SHP77 (cell line): ENCODE data around the gene EARS2.
"Not testable (repeated sequence)": the region's sequence is repeated elsewhere in the genome, so short reads cannot be mapped to it uniquely, and the experiment has no call there.

ENCODE experiments used
- DNase-seq, 2 experiments: peaks; one replicate each; lab custom pipeline; 2025; lab: John Stamatoyannopoulos, UW

Gene EARS2

GRCh38 chr16:23556881-23557778, at the start of gene EARS2, which contains the start of gene UBFD1:
TSS of gene EARS2 (minus strand) at chr16:23557350. CDS start at chr16:23557343, 7 bp downstream.
TSS of gene UBFD1 (plus strand) at chr16:23557727. CDS start at chr16:23557743, 16 bp downstream.
- DNase-seq = peak; percentile 85 to 95

GRCh38 chr16:23597003-23597756, 40.0 kb upstream of the EARS2 start:
- peak in 1 of 2 experiments; percentile 1 for DNase-seq

GRCh38 chr16:23595951-23596720, 39.0 kb upstream of the EARS2 start, which contains the start of gene NDUFAB1:
TSS of gene NDUFAB1 (minus strand) at chr16:23596316. CDS start at chr16:23596290, 26 bp downstream.
- DNase-seq = peak; percentile 37 to 62

- DNase-seq = no peak
These were observed 38.2 kb upstream of the EARS2 start for GRCh38 chr16:23595246-23595950.

- no peak for DNase-seq
These were observed 37.0 kb upstream of the EARS2 start for GRCh38 chr16:23594186-23594585.

GRCh38 chr16:23590181-23590580, 33.0 kb upstream of the EARS2 start:
- DNase-seq = no peak

- no peak for DNase-seq
These were observed 30.6 kb upstream of the EARS2 start for GRCh38 chr16:23587726-23588125.

- DNase-seq = no peak
These were observed 27.3 kb upstream of the EARS2 start for GRCh38 chr16:23584186-23585076.

GRCh38 chr16:23583271-23583670, 26.1 kb upstream of the EARS2 start:
- not testable (repeated sequence) for DNase-seq

GRCh38 chr16:23581764-23582163, 24.6 kb upstream of the EARS2 start:
- no peak for DNase-seq

- DNase-seq = no peak
These were observed 23.2 kb upstream of the EARS2 start for GRCh38 chr16:23580391-23580790.

- no peak for DNase-seq
These were observed 22.2 kb upstream of the EARS2 start for GRCh38 chr16:23579371-23579770.

- no peak for DNase-seq
These were observed 21.1 kb upstream of the EARS2 start for GRCh38 chr16:23578101-23578830.

GRCh38 chr16:23577493-23577892, 20.3 kb upstream of the EARS2 start:
- DNase-seq = no peak

- no peak for DNase-seq
These were observed 18.7 kb upstream of the EARS2 start for GRCh38 chr16:23575834-23576233.

GRCh38 chr16:23573817-23574216, 16.7 kb upstream of the EARS2 start:
- no peak for DNase-seq

GRCh38 chr16:23572394-23572793, 15.2 kb upstream of the EARS2 start:
- DNase-seq = no peak

GRCh38 chr16:23571895-23572294, 14.7 kb upstream of the EARS2 start:
- no peak for DNase-seq

- no peak for DNase-seq
These were observed 14.0 kb upstream of the EARS2 start for GRCh38 chr16:23570992-23571632.
